Natural killer cell treated with Interleukin-12 subunit alpha and Interleukin-12 subunit beta and Interleukin-15 and Interleukin-18, amount 100 ng/mL, for 72 hours (primary cell): Measurements from ENCODE around the gene ITIH5. TPM values are rescaled to one million over a fixed set of nuclear protein-coding genes. Genes with fewer than 3 reads are reported as not detected.

Source experiments
- ATAC-seq, 2 donors: fragments of 150-1000 bp; cut with Tn5 transposase in 1 of 2; sonication (Bioruptor Pico), chemical (Tn5 transposase) in 1 of 2; 2 replicates each; pipeline ENCODE4 v1.10.0; 2021
- DNase-seq: peaks from one replicate; pipeline ENCODE4 v3.0.0; 2022; ENCODE audit warnings: low spot score
- H3K27ac Mint-ChIP-seq, 2 donors: 1 replicate in 1 of 2; 2 replicates in 1 of 2; pipeline ENCODE4 v1.8.0; 2022; ENCODE audit warnings: mixed read lengths in 2 of 2, mild to moderate bottlenecking in 1 of 2, moderate library complexity in 1 of 2
- H3K27me3 Mint-ChIP-seq, 2 donors: 1 replicate in 1 of 2; 2 replicates in 1 of 2; pipeline ENCODE4 v1.8.0; 2022; ENCODE audit warnings: mixed read lengths in 2 of 2
- H3K36me3 Mint-ChIP-seq: one replicate; pipeline ENCODE4 v1.8.0; 2022; ENCODE audit warnings: mixed read lengths
- H3K4me1 Mint-ChIP-seq, 2 donors: 1 replicate in 1 of 2; 2 replicates in 1 of 2; pipeline ENCODE4 v1.8.0; 2022; ENCODE audit warnings: low read depth in 2 of 2, mixed read lengths in 2 of 2, mild to moderate bottlenecking in 1 of 2
- H3K4me3 Mint-ChIP-seq: one replicate; pipeline ENCODE4 v1.8.0; 2022; ENCODE audit warnings: mixed read lengths
- H3K9me3 Mint-ChIP-seq: 2 replicates; pipeline ENCODE4 v1.8.0; 2022; ENCODE audit warnings: mixed read lengths
- total RNA-seq, 2 donors: library from RNA; stranded (reverse); gene quantifications; one replicate each; pipeline ENCODE4 v1.2.3, GENCODE V29; 2022

Gene ITIH5
- total RNA-seq, 2 donors from 2014 or later, result not detected

- no peak overlapping the region for H3K27ac Mint-ChIP-seq
- peaks cover 6 to 7% of the 10 kb centered on the region in 2 donors for H3K4me1 Mint-ChIP-seq
- H3K27me3 Mint-ChIP-seq, result peaks cover 0 to 2% of the 10 kb centered on the region in 2 donors
- H3K36me3 Mint-ChIP-seq, result peaks cover 5% of the 10 kb centered on the region
- H3K9me3 Mint-ChIP-seq, result no peaks in the 10 kb centered on the region
- DNase-seq (no peak), ATAC-seq (no peak)
- no peak overlapping the region for H3K4me3 Mint-ChIP-seq
Observed at GRCh38 chr10:7538970-7539654, 127.7 kb downstream of the ITIH5 start.

DNA sequence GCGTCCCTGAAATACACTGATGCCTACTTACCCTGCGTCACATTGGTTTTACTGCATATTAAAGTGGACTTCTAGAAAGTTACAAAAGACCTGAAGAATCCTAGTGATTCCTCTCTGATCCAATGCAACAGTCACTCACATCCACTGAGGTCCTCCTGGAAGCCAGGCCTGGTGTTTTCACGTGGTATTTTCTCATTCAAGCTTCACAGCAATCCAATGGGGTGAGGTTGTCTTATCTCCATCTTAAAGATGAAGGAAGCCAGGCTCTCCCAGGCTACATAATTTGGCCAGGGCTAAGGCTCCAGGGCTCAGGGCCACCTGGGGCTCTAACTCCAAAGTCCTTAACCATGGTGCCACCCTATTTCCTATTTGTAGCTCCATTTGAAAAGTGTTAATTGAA lies 129.6 kb downstream of the ITIH5 start:
- DNase-seq (no peak), ATAC-seq (no peak)
- Mint-ChIP-seq H3K4me3 (no peak overlapping the region), H3K9me3 (no peaks in the 10 kb centered on the region), H3K4me1 (peaks cover 6 to 7% of the 10 kb centered on the region in 2 donors), H3K36me3 (peaks cover 5% of the 10 kb centered on the region), H3K27me3 (peaks cover 0 to 5% of the 10 kb centered on the region in 2 donors), H3K27ac (no peak overlapping the region)

GRCh38 chr10:7534480-7534852 lies 132.3 kb downstream of the ITIH5 start:
- H3K4me3 Mint-ChIP-seq, result no peak overlapping the region
- H3K4me1 Mint-ChIP-seq, result peaks cover 6 to 7% of the 10 kb centered on the region in 2 donors

GRCh38 chr10:7533657-7534479 lies 132.9 kb downstream of the ITIH5 start:
- Mint-ChIP-seq H3K36me3 (peaks cover 2% of the 10 kb centered on the region), H3K27me3 (peaks cover 9 to 12% of the 10 kb centered on the region in 2 donors), H3K9me3 (no peaks in the 10 kb centered on the region), H3K27ac (no peak overlapping the region), H3K4me1 (peaks cover under 1% of the 10 kb centered on the region in 2 donors), H3K4me3 (no peak overlapping the region)
- DNase-seq, result no peak
- ATAC-seq, result no peak

More at GRCh38 chr10:7534480-7534852, 132.3 kb downstream of the ITIH5 start:
- Mint-ChIP-seq H3K27ac (no peak overlapping the region), H3K27me3 (peaks cover 12% of the 10 kb centered on the region in 2 donors), H3K36me3 (peaks cover 5% of the 10 kb centered on the region), H3K9me3 (no peaks in the 10 kb centered on the region)
- no peak for DNase-seq
- ATAC-seq, result no peak

- no peak overlapping the region for H3K4me3 Mint-ChIP-seq
- H3K27me3 Mint-ChIP-seq, result peaks cover 9 to 12% of the 10 kb centered on the region in 2 donors
- no peaks in the 10 kb centered on the region for H3K36me3 Mint-ChIP-seq
- ATAC-seq, result no peak
- DNase-seq, result no peak
- H3K4me1 Mint-ChIP-seq, result no peaks in the 10 kb centered on the region
- no peaks in the 10 kb centered on the region for H3K9me3 Mint-ChIP-seq
- no peak overlapping the region for H3K27ac Mint-ChIP-seq
Observed at GRCh38 chr10:7532723-7533498, 133.9 kb downstream of the ITIH5 start.

DNA sequence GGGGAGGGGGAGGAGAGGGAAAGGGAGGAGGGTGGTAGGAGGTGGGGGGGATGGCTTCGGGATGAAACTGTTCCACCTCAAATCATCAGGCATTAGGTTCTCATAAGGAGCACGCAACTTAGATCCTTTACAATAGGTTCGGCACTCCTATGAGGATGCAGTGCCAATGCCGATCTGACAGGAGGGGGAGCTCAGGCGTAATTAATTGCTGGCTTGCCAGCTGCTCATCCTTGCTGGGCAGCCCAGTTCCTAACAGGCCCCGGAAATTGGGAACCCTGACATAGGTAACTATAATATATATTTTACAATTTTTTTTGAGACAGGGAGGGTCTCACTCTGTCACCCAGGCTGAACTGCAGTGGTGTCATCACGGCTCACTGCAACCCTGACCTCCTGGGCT lies 137.1 kb downstream of the ITIH5 start:
- H3K27ac Mint-ChIP-seq, result no peak overlapping the region
- H3K27me3 Mint-ChIP-seq, result peaks cover 16 to 25% of the 10 kb centered on the region in 2 donors
- no peaks in the 10 kb centered on the region for H3K9me3 Mint-ChIP-seq
- ATAC-seq (no peak), DNase-seq (no peak)
- H3K4me1 Mint-ChIP-seq, result peaks cover 5 to 6% of the 10 kb centered on the region in 2 donors
- no peak overlapping the region for H3K4me3 Mint-ChIP-seq
- H3K36me3 Mint-ChIP-seq, result no peaks in the 10 kb centered on the region

DNA sequence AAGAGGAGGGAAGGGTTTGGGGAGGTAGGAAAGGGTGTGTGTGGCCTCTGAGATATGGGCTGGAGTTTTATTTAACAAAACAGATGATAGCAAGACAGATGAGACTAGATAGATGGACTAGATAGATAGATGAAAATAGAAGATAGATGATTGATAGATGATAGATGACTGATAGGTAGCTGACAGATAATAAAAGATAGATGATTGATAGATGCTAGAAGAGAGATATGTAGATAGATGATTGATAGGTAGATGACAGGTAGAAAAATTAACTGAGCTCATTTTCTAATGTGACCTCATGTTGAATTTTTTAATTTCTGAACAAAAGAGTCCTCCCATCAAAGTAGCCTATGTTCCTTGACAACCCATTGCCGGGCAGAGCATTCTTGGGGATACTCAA lies 139.3 kb downstream of the ITIH5 start:
- Mint-ChIP-seq H3K9me3 (no peaks in the 10 kb centered on the region), H3K36me3 (no peaks in the 10 kb centered on the region), H3K4me1 (peaks cover 5 to 6% of the 10 kb centered on the region in 2 donors), H3K27me3 (peaks cover 13 to 25% of the 10 kb centered on the region in 2 donors), H3K4me3 (no peak overlapping the region), H3K27ac (no peak overlapping the region)
- ATAC-seq, result no peak
- no peak for DNase-seq

DNA sequence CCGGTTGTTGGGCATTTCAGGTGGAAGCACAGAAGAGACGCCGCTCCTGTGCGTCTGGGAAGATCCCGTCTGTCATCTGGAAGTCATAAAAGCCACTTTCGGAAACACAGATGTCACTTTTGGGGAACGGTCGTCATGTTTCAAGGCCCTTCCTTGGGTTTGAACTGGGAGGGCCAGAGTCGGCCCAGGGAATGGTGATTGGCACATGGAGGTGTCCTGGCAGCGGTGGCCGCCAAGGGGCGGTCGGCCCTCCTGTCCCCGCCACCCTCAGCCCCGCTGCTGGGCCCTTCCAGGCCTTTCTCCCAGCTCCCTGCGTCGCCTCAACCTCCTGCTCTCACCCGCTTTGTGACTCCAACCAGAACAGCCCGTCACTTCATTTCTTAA lies 140.8 kb downstream of the ITIH5 start:
- Mint-ChIP-seq H3K36me3 (no peaks in the 10 kb centered on the region), H3K4me1 (peaks cover 6 to 7% of the 10 kb centered on the region in 2 donors), H3K27me3 (peaks cover 9 to 17% of the 10 kb centered on the region in 2 donors), H3K4me3 (no peak overlapping the region), H3K9me3 (no peaks in the 10 kb centered on the region), H3K27ac (no peak overlapping the region)
- ATAC-seq (no peak), DNase-seq (no peak)

DNA sequence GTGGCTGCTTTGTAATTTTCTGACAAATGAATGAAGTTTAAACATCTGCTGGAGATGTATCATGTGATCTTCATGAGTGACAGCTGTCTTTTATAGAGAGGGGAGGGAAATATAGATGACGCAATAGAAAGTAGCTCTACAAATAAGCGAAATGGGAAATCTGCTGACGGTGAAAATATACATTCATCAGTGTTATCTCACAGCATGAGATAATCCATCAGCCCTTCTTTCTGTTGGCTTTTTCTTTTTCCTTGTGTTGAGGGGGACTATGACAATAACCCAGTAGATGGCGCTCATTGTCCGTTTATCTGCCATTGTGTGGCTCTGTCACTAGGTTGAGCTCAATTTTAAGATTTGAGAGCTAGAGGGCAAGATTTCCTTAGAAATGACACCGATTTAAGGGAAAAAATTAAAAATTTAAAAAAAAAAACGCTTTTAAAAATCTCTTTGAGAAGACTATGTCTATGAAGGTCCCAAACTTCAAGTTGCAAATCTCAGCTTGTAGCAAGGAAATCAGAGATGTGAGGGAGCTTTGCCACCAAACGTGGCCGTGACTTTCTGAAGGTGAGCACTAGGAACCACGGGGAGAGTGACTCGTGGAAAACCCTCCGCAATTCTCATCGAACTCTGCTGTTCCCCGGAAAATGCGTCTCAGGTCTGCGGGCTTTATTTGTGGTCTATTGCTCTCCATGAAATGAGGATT lies 141.3 kb downstream of the ITIH5 start:
- DNase-seq (no peak), ATAC-seq (peak; percentile 73)
- no peak overlapping the region for H3K4me3 Mint-ChIP-seq
- H3K27me3 Mint-ChIP-seq, result peaks cover 6 to 13% of the 10 kb centered on the region in 2 donors
- no peaks in the 10 kb centered on the region for H3K9me3 Mint-ChIP-seq
- H3K27ac Mint-ChIP-seq, result peak overlapping the region in 1 of 2 donors; percentile 37
- H3K36me3 Mint-ChIP-seq, result no peaks in the 10 kb centered on the region
- peaks cover 6 to 9% of the 10 kb centered on the region in 2 donors for H3K4me1 Mint-ChIP-seq

DNA sequence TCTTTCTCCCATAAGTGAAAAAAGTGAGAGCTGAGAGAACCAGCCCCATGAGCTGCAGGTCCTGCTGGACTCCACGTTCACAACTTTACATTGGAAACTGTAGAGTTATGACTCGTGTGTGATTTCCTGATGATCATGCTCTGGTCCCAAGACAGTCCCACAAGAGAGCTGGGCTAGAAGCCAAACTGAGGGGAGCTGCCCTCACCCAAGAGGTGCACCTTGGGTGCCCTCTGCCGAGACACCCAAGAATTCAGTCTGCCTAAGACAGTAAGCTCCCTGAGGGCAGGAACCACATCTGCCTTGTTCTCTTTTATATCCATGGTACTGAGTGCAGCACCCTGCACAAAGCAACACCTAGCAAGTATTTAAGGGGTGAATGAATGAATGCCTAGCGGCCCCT lies 143.1 kb downstream of the ITIH5 start:
- no peak overlapping the region for H3K4me3 Mint-ChIP-seq
- H3K9me3 Mint-ChIP-seq, result no peaks in the 10 kb centered on the region

GRCh38 chr10:7520507-7521485 lies 146.0 kb downstream of the ITIH5 start:
- Mint-ChIP-seq H3K4me3 (no peak overlapping the region), H3K27me3 (peaks cover 3 to 5% of the 10 kb centered on the region in 2 donors), H3K27ac (peak overlapping the region in 1 of 2 donors; percentile 48), H3K9me3 (no peaks in the 10 kb centered on the region), H3K36me3 (no peaks in the 10 kb centered on the region), H3K4me1 (peaks cover 6 to 9% of the 10 kb centered on the region in 2 donors)
- DNase-seq, result no peak
- ATAC-seq, result peak in 1 of 2 donors; percentile 31

More for the DNA sequence above, 143.1 kb downstream of the ITIH5 start:
- ATAC-seq (no peak), DNase-seq (no peak)
- no peak overlapping the region for H3K27ac Mint-ChIP-seq
- H3K27me3 Mint-ChIP-seq, result peaks cover 6 to 13% of the 10 kb centered on the region in 2 donors
- no peaks in the 10 kb centered on the region for H3K36me3 Mint-ChIP-seq
- H3K4me1 Mint-ChIP-seq, result peaks cover 6 to 9% of the 10 kb centered on the region in 2 donors

DNA sequence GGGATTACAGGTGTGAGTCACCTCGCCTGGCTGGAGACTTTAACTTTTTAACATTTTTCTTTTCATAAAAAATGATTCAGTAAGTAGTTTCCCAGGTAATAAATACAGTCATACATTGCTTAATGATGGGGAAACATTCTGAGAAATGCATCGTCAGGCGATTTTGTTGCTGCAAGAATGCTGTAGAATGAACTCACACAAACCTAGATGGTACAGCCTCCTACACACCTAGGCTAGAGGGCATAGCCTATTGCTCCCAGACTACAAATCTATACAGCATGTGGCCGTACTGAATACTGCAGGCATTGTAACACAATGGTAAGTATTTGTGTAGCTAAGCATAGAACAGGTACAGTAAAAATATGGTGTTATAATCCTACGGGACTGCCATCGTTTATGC lies 147.4 kb downstream of the ITIH5 start:
- Mint-ChIP-seq H3K4me3 (no peak overlapping the region), H3K4me1 (peaks cover 0 to 5% of the 10 kb centered on the region in 2 donors), H3K9me3 (no peaks in the 10 kb centered on the region), H3K27me3 (no peaks in the 10 kb centered on the region), H3K36me3 (no peaks in the 10 kb centered on the region), H3K27ac (no peak overlapping the region)
- ATAC-seq (no peak), DNase-seq (no peak)
